MM.1S (cell line): ENCODE data around the gene EFHC2.

Experiments
- EZH2phosphoT487 ChIP-seq: fragments of 300-600 bp; sonication (generic); IDR thresholded peaks from 2 replicates; pipeline ENCODE4 v1.6.1; 2018; ENCODE audit warnings: antibody characterized with exemption, low read length
- TF ChIP-seq, protein P1 (sequence below): fragments of 300-600 bp; sonication (generic); IDR thresholded peaks from 2 replicates; pipeline ENCODE4 v1.5.1; 2016; ENCODE audit warnings: antibody characterized with exemption, low read length, mixed read lengths

DNA sequence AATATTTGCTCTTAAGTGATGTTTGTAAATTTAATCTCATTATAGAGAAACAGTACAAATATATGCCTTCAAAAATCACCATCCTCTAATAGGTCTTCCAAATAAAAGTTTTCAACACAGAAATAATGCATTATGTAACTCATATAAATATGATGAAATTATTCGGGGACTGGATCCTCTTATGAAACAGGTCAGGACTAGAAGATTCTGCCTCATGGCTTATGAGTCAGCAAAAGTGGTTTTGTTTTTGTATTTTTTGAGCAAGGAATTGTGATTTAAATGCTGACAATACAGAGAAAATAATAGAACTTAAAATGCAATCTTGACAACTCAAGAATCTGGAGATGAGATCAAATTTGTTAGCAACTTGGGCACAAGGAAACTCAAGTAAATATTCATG is 190.6 kb downstream of the EFHC2 start:
- TF ChIP-seq, protein P1, sequence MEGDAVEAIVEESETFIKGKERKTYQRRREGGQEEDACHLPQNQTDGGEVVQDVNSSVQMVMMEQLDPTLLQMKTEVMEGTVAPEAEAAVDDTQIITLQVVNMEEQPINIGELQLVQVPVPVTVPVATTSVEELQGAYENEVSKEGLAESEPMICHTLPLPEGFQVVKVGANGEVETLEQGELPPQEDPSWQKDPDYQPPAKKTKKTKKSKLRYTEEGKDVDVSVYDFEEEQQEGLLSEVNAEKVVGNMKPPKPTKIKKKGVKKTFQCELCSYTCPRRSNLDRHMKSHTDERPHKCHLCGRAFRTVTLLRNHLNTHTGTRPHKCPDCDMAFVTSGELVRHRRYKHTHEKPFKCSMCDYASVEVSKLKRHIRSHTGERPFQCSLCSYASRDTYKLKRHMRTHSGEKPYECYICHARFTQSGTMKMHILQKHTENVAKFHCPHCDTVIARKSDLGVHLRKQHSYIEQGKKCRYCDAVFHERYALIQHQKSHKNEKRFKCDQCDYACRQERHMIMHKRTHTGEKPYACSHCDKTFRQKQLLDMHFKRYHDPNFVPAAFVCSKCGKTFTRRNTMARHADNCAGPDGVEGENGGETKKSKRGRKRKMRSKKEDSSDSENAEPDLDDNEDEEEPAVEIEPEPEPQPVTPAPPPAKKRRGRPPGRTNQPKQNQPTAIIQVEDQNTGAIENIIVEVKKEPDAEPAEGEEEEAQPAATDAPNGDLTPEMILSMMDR, result no peak
- TF ChIP-seq EZH2phosphoT487, result no peak
